ENCODE results near the gene ITPR1.

Gene ITPR1

DNA sequence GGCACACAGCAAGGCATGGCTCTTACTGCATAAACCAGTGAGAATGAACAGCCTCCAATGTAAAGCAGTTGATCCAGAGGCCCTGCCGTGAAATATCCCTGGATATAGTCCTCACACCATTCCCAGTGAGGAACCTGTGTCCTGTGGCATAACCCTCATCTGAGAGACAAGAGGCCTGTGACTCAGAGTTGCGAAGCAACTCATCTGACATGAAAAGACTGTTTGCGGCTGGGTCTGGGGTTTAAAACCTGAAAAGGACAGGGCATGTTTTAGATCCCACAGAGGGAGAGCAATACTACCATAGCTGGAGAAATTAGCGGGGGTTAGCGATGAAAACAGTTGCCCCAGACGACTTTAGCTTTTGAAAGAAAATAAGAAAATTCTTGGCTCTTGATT, 320.8 kb downstream of the ITPR1 start:
- H3K4me3 ChIP-seq (replicated peaks; ENCODE audit: low read depth, low read length): no peak overlapping the region
- TF ChIP-seq, protein P1, sequence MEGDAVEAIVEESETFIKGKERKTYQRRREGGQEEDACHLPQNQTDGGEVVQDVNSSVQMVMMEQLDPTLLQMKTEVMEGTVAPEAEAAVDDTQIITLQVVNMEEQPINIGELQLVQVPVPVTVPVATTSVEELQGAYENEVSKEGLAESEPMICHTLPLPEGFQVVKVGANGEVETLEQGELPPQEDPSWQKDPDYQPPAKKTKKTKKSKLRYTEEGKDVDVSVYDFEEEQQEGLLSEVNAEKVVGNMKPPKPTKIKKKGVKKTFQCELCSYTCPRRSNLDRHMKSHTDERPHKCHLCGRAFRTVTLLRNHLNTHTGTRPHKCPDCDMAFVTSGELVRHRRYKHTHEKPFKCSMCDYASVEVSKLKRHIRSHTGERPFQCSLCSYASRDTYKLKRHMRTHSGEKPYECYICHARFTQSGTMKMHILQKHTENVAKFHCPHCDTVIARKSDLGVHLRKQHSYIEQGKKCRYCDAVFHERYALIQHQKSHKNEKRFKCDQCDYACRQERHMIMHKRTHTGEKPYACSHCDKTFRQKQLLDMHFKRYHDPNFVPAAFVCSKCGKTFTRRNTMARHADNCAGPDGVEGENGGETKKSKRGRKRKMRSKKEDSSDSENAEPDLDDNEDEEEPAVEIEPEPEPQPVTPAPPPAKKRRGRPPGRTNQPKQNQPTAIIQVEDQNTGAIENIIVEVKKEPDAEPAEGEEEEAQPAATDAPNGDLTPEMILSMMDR (IDR thresholded peaks at IDR 0.05; ENCODE audit: low read depth, low read length, missing control alignments): no peak
- DNase-seq (ENCODE audit: extremely low read depth, low read depth): no peak

DNA sequence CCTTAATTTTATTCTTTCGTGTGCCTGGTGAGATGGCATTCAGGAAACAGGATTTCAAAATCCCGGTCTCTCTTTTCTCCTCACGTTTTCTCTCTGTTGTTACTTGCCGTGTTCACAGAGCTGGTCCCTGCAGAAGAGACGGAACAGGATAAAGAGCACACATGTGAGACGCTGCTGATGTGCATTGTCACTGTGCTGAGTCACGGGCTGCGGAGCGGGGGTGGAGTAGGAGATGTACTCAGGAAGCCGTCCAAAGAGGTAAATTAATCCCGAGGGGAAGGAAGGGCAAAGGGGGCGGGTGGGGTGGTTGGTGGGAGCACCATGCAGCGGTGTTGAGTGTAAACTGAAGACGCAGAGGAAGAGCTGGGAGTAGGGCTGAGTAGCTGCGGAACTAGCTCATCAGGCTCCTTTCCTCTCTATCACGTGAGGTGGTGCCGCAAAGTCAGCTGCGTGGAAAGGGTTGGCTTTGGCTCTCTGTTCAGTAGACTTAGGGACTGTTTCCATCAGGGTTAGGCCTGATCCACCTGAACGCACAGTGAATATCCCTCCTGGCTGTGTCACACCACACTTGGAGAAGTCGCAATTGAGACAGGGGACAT, 321.3 kb downstream of the ITPR1 start:
- TF ChIP-seq, protein P1 (IDR thresholded peaks at IDR 0.05; ENCODE audit: low read depth, low read length, missing control alignments): no peak
- DNase-seq (ENCODE audit: extremely low read depth, low read depth): no peak
- H3K4me3 ChIP-seq (replicated peaks; ENCODE audit: low read depth, low read length): no peak overlapping the region

DNA sequence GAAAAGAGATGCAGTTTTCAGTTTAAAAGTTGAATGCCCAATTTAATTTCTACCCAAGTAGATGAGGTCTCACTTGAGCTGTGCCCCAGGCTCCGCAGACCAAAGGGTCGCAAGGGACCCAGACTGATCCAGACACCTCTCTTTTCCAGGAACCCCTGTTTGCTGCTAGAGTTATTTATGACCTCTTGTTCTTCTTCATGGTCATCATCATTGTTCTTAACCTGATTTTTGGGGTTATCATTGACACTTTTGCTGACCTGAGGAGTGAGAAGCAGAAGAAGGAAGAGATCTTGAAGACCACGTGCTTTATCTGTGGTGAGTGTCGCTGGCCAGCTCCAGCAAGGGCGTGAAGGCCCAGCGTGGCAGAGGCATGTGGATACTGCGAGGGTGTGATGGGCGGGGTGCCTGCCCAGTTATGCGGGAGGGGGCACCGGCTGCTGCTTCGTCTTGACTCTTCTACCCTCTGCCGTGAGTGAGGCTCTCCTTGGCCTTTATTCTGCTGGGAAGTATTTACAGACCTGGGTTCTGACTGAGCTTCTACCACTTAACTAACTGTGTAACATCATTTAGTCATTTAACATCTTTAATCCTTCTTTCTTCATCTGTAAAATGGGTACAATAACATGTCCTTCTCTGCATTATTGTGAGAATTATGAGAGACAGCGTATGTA, 321.9 kb downstream of the ITPR1 start:
- TF ChIP-seq, protein P1 (IDR thresholded peaks at IDR 0.05; ENCODE audit: low read depth, low read length, missing control alignments): no peak
- H3K4me3 ChIP-seq (replicated peaks; ENCODE audit: low read depth, low read length): no peak overlapping the region
- DNase-seq (ENCODE audit: extremely low read depth, low read depth): no peak

DNA sequence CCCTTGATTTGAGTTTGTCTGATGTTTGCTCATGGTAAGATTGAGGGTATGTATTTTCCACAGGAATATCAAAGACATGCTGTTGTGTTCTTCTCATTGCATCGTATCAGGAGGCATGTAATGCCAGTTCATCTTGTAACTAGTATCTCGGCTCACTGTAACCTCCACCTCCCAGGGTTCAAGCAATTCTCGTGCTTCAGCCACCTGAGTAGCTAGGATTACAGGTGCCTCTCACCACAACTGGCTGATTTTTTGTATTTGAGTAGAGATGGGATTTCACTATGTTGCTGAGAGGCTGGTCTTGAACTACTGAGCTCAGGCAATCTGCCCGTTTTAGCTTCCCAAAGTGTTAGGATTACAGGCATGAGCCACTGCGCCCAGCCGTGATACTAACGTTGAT, 323.2 kb downstream of the ITPR1 start:
- H3K4me3 ChIP-seq (replicated peaks; ENCODE audit: low read depth, low read length): no peak overlapping the region
- DNase-seq (ENCODE audit: extremely low read depth, low read depth): no peak
- TF ChIP-seq, protein P1 (IDR thresholded peaks at IDR 0.05; ENCODE audit: low read depth, low read length, missing control alignments): no peak

DNA sequence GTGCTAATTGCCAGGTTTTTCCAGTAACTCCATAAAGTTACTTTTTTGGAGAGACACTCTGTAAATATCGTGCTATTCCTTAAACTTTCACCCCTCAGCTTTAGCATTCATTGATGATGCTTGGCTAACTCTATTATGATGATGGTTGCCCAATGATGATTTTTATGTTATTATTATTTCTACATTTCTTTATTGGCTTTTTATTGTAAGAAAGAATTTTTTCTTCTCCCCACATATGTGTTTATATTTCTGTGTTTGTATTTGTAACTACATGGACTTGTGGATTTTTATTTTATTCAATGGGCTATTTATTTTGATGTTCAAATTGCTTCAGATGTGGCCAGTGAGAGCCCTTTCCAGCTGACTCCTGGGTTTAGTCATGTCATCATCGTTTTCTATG, 323.6 kb downstream of the ITPR1 start:
- DNase-seq (ENCODE audit: extremely low read depth, low read depth): no peak
- TF ChIP-seq, protein P1 (IDR thresholded peaks at IDR 0.05; ENCODE audit: low read depth, low read length, missing control alignments): no peak
- no peak overlapping the region for H3K4me3 ChIP-seq (replicated peaks; ENCODE audit: low read depth, low read length)

DNA sequence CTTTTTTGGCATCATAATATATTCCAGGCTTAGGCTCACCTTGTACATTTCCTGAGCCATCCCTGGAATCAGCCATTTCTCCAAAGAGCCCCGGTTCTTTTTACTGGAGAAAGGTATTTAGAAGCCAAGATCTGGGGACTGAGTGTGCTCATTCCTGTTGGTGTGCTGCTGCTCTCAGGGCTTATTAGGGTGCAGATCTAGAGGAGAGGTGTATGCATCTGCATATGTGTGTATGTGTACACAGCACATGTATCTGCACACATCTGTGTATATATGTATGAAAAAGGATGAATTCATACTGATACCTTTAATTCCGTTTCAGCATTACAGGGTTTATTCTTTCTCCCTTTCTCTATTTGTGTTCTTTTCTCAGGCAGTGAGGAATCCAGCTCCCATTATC, 324.0 kb downstream of the ITPR1 start:
- no peak for DNase-seq (ENCODE audit: extremely low read depth, low read depth)
- H3K4me3 ChIP-seq (replicated peaks; ENCODE audit: low read depth, low read length): no peak overlapping the region
- TF ChIP-seq, protein P1 (IDR thresholded peaks at IDR 0.05; ENCODE audit: low read depth, low read length, missing control alignments): no peak

All from HFF-Myc (cell line).